ENCODE results near the gene IDH3B.

Gene IDH3B

GRCh38 chr20:2692886-2693285 is 28.9 kb upstream of the IDH3B start:
- H3K9ac ChIP-seq = no peak overlapping the region
- H3K9me3 ChIP-seq (ENCODE audit: control insufficient read depth, low read length) = no peaks in the 10 kb centered on the region
- H3K79me2 ChIP-seq = no peaks in the 10 kb centered on the region
- no peak overlapping the region for H3K4me2 ChIP-seq (ENCODE audit: low read length)
- H3K27ac ChIP-seq = no peak overlapping the region
- TF ChIP-seq, protein P1, sequence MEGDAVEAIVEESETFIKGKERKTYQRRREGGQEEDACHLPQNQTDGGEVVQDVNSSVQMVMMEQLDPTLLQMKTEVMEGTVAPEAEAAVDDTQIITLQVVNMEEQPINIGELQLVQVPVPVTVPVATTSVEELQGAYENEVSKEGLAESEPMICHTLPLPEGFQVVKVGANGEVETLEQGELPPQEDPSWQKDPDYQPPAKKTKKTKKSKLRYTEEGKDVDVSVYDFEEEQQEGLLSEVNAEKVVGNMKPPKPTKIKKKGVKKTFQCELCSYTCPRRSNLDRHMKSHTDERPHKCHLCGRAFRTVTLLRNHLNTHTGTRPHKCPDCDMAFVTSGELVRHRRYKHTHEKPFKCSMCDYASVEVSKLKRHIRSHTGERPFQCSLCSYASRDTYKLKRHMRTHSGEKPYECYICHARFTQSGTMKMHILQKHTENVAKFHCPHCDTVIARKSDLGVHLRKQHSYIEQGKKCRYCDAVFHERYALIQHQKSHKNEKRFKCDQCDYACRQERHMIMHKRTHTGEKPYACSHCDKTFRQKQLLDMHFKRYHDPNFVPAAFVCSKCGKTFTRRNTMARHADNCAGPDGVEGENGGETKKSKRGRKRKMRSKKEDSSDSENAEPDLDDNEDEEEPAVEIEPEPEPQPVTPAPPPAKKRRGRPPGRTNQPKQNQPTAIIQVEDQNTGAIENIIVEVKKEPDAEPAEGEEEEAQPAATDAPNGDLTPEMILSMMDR (IDR thresholded peaks at IDR 0.05) = no peak
- H3K36me3 ChIP-seq (ENCODE audit: control insufficient read depth, insufficient read depth, low read length) = no peaks in the 10 kb centered on the region
- H3K4me3 ChIP-seq (ENCODE audit: low read depth, low read length) = no peak overlapping the region
- H3K4me1 ChIP-seq = peaks cover 6% of the 10 kb centered on the region
- H2AFZ ChIP-seq = no peak overlapping the region
- H3K27me3 ChIP-seq (ENCODE audit: control insufficient read depth, insufficient read depth, low read length) = no peaks in the 10 kb centered on the region

GRCh38 chr20:2692036-2692885 is 28.2 kb upstream of the IDH3B start, which contains the start of gene EBF4:
Gene EBF4 (plus strand): TSS chr20:2692780. CDS start chr20:2693646, 866 bp downstream.
- Histone ChIP-seq H3K4me2 (ENCODE audit: low read length) (peak within 1 kb of the TSS; percentile 77), H3K9ac (no peak within 1 kb of the TSS), H3K27me3 (ENCODE audit: control insufficient read depth, insufficient read depth, low read length) (no peaks in the 10 kb centered on the region), H3K27ac (peak within 1 kb of the TSS; percentile 83), H3K4me1 (peaks cover 6% of the 10 kb centered on the region), H3K79me2 (no peaks in the 10 kb centered on the region), H3K9me3 (ENCODE audit: control insufficient read depth, low read length) (no peaks in the 10 kb centered on the region), H3K4me3 (ENCODE audit: low read depth, low read length) (peak within 1 kb of the TSS; percentile 60), H3K36me3 (ENCODE audit: control insufficient read depth, insufficient read depth, low read length) (no peaks in the 10 kb centered on the region), H2AFZ (peak within 1 kb of the TSS; percentile 94)
- TF ChIP-seq, protein P1 (IDR thresholded peaks at IDR 0.05) = no peak

DNA sequence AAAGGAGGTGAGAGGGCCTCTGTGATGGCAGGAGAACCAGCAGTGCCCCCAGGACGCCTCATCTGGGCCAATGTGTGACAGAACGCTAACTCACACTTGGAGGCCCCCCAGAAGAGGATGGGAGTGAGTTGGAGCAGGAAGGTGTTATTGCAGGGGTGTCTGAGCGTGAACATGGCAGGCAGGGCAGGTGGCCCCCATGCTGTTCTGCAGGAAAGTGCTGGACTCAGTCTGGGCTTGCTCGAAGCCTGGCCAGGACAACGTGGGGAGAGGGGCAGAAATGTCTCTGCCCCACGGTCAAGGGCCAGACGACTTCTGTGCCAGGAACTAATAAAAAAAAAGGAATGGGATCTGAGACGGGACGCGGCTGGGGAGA is 27.6 kb upstream of the IDH3B start:
- Histone ChIP-seq H3K27me3 (ENCODE audit: control insufficient read depth, insufficient read depth, low read length) (no peaks in the 10 kb centered on the region), H3K27ac (peak overlapping the region; percentile 83), H3K79me2 (no peaks in the 10 kb centered on the region), H3K4me2 (ENCODE audit: low read length) (peak overlapping the region; percentile 77), H3K4me1 (peaks cover 6% of the 10 kb centered on the region), H3K9me3 (ENCODE audit: control insufficient read depth, low read length) (no peaks in the 10 kb centered on the region), H2AFZ (peak overlapping the region; percentile 94), H3K9ac (no peak overlapping the region), H3K36me3 (ENCODE audit: control insufficient read depth, insufficient read depth, low read length) (no peaks in the 10 kb centered on the region), H3K4me3 (ENCODE audit: low read depth, low read length) (peak overlapping the region; percentile 60)
- TF ChIP-seq, protein P1 (IDR thresholded peaks at IDR 0.05) = no peak

GRCh38 chr20:2691127-2691526 is 27.1 kb upstream of the IDH3B start:
- no peaks in the 10 kb centered on the region for H3K79me2 ChIP-seq
- H3K4me2 ChIP-seq (ENCODE audit: low read length) = no peak overlapping the region
- no peaks in the 10 kb centered on the region for H3K36me3 ChIP-seq (ENCODE audit: control insufficient read depth, insufficient read depth, low read length)
- no peak overlapping the region for H3K27ac ChIP-seq
- H3K27me3 ChIP-seq (ENCODE audit: control insufficient read depth, insufficient read depth, low read length) = no peaks in the 10 kb centered on the region
- TF ChIP-seq, protein P1 (IDR thresholded peaks at IDR 0.05) = no peak
- no peak overlapping the region for H3K9ac ChIP-seq
- H2AFZ ChIP-seq = no peak overlapping the region
- H3K9me3 ChIP-seq (ENCODE audit: control insufficient read depth, low read length) = no peaks in the 10 kb centered on the region
- no peak overlapping the region for H3K4me3 ChIP-seq (ENCODE audit: low read depth, low read length)
- H3K4me1 ChIP-seq = peaks cover 6% of the 10 kb centered on the region

- H3K79me2 ChIP-seq = no peaks in the 10 kb centered on the region
- H3K9me3 ChIP-seq (ENCODE audit: control insufficient read depth, low read length) = no peaks in the 10 kb centered on the region
- H3K27ac ChIP-seq = no peak overlapping the region
- no peak overlapping the region for H3K9ac ChIP-seq
- no peak overlapping the region for H3K4me3 ChIP-seq (ENCODE audit: low read depth, low read length)
- no peak overlapping the region for H3K4me2 ChIP-seq (ENCODE audit: low read length)
- H3K4me1 ChIP-seq = peaks cover 6% of the 10 kb centered on the region
- no peaks in the 10 kb centered on the region for H3K27me3 ChIP-seq (ENCODE audit: control insufficient read depth, insufficient read depth, low read length)
- TF ChIP-seq, protein P1 (IDR thresholded peaks at IDR 0.05) = no peak
- no peak overlapping the region for H2AFZ ChIP-seq
- no peaks in the 10 kb centered on the region for H3K36me3 ChIP-seq (ENCODE audit: control insufficient read depth, insufficient read depth, low read length)
Measured at GRCh38 chr20:2690718-2691117, 26.7 kb upstream of the IDH3B start.

All from parathyroid adenoma (tissue), 2 donors.